ENCODE results near the gene ADAMTSL2.

Gene ADAMTSL2

GRCh38 chr9:133502112-133502511 lies 32.4 kb upstream of the ADAMTSL2 start:
- DNase-seq: no peak

- no peak for DNase-seq
Measured at GRCh38 chr9:133505186-133505830, 29.2 kb upstream of the ADAMTSL2 start.

GRCh38 chr9:133505901-133506652 lies 28.4 kb upstream of the ADAMTSL2 start:
- no peak for DNase-seq

GRCh38 chr9:133506653-133507038 lies 27.9 kb upstream of the ADAMTSL2 start:
- DNase-seq: no peak

GRCh38 chr9:133507246-133507965 lies 27.1 kb upstream of the ADAMTSL2 start:
- no peak for DNase-seq

GRCh38 chr9:133508046-133508445 lies 26.5 kb upstream of the ADAMTSL2 start:
- no peak for DNase-seq

- DNase-seq: peak; percentile 67
Measured at GRCh38 chr9:133509179-133510083, 25.1 kb upstream of the ADAMTSL2 start.

- no peak for DNase-seq
Measured at GRCh38 chr9:133510926-133511505, 23.5 kb upstream of the ADAMTSL2 start.

- no peak for DNase-seq
Measured at GRCh38 chr9:133511607-133512006, 22.9 kb upstream of the ADAMTSL2 start.

GRCh38 chr9:133512253-133513213 lies 22.0 kb upstream of the ADAMTSL2 start:
- DNase-seq: no peak

GRCh38 chr9:133513214-133514100 lies 21.0 kb upstream of the ADAMTSL2 start:
- DNase-seq: peak; percentile 86

- DNase-seq: peak; percentile 53
Measured at GRCh38 chr9:133514460-133515239, 19.9 kb upstream of the ADAMTSL2 start.

GRCh38 chr9:133515240-133515610 lies 19.3 kb upstream of the ADAMTSL2 start:
- no peak for DNase-seq

GRCh38 chr9:133515615-133516255 lies 18.8 kb upstream of the ADAMTSL2 start:
- DNase-seq: no peak

- DNase-seq: no peak
Measured at GRCh38 chr9:133516256-133516960, 18.1 kb upstream of the ADAMTSL2 start.

- DNase-seq: no peak
Measured at GRCh38 chr9:133516961-133517350, 17.5 kb upstream of the ADAMTSL2 start.

- no peak for DNase-seq
Measured at GRCh38 chr9:133517711-133518110, 16.8 kb upstream of the ADAMTSL2 start.

GRCh38 chr9:133518200-133518599 lies 16.3 kb upstream of the ADAMTSL2 start:
- DNase-seq: no peak
